Stimulated activated memory B cell treated with anti-CD40 and anti-IgM and Interleukin-4, amounts not matched to agents 10 μg/mL and 1 μg/mL and 100 μg/mL, for 72 hours (primary cell): ENCODE results near the gene C19orf53.
"Not testable (repeated sequence)": the region's sequence is repeated elsewhere in the genome, so short reads cannot be mapped to it uniquely, and the experiment has no call there.

Experiments
- ATAC-seq: fragments of 150-1000 bp; cut with Tn5 transposase; 2 replicates; pipeline ENCODE4 v1.10.0; 2021
- H3K27ac Mint-ChIP-seq: one replicate; pipeline ENCODE4 v1.8.0; 2022; ENCODE audit warnings: mild to moderate bottlenecking, mixed read lengths
- H3K27me3 Mint-ChIP-seq: one replicate; pipeline ENCODE4 v1.8.0; 2022; ENCODE audit warnings: mixed read lengths
- H3K36me3 Mint-ChIP-seq: one replicate; pipeline ENCODE4 v1.8.0; 2022; ENCODE audit warnings: mixed read lengths
- H3K4me1 Mint-ChIP-seq: one replicate; pipeline ENCODE4 v1.8.0; 2022; ENCODE audit warnings: mixed read lengths
- H3K4me3 Mint-ChIP-seq: one replicate; pipeline ENCODE4 v1.8.0; 2022; ENCODE audit warnings: mild to moderate bottlenecking, moderate library complexity, mixed read lengths
- H3K9me3 Mint-ChIP-seq: one replicate; pipeline ENCODE4 v1.8.0; 2022; ENCODE audit warnings: mixed read lengths

Gene C19orf53

GRCh38 chr19:13774217-13775191 is at the start of gene C19orf53:
Gene C19orf53 (plus strand): TSS chr19:13774456. CDS start chr19:13774478, 22 bp downstream.
- H3K36me3 Mint-ChIP-seq, result peaks cover 30% of the 10 kb centered on the region
- H3K27ac Mint-ChIP-seq, result peak within 1 kb of the TSS; percentile 96
- H3K4me1 Mint-ChIP-seq, result peaks cover 30% of the 10 kb centered on the region
- peak within 1 kb of the TSS; percentile 99 for H3K4me3 Mint-ChIP-seq
- H3K27me3 Mint-ChIP-seq, result no peaks in the 10 kb centered on the region
- H3K9me3 Mint-ChIP-seq, result no peaks in the 10 kb centered on the region
- ATAC-seq, result peak; percentile 99

GRCh38 chr19:13726323-13726722 is 47.9 kb upstream of the C19orf53 start:
- no peak overlapping the region for H3K27ac Mint-ChIP-seq
- H3K4me3 Mint-ChIP-seq, result no peak overlapping the region
- no peaks in the 10 kb centered on the region for H3K36me3 Mint-ChIP-seq
- H3K4me1 Mint-ChIP-seq, result peaks cover 18% of the 10 kb centered on the region
- H3K9me3 Mint-ChIP-seq, result no peaks in the 10 kb centered on the region
- no peak for ATAC-seq
- H3K27me3 Mint-ChIP-seq, result no peaks in the 10 kb centered on the region

- Mint-ChIP-seq H3K27me3 (no peaks in the 10 kb centered on the region), H3K4me3 (no peak overlapping the region), H3K4me1 (peaks cover 26% of the 10 kb centered on the region), H3K9me3 (no peaks in the 10 kb centered on the region), H3K27ac (no peak overlapping the region), H3K36me3 (no peaks in the 10 kb centered on the region)
- no peak for ATAC-seq
These were observed 46.5 kb upstream of the C19orf53 start for GRCh38 chr19:13727798-13728197.

GRCh38 chr19:13729859-13730258 is 44.4 kb upstream of the C19orf53 start:
- no peak for ATAC-seq
- Mint-ChIP-seq H3K27me3 (no peaks in the 10 kb centered on the region), H3K4me1 (peaks cover 26% of the 10 kb centered on the region), H3K4me3 (no peak overlapping the region), H3K36me3 (no peaks in the 10 kb centered on the region), H3K9me3 (no peaks in the 10 kb centered on the region), H3K27ac (peak overlapping the region; percentile 89)

GRCh38 chr19:13731147-13731964 is 42.9 kb upstream of the C19orf53 start:
- peak; percentile 100 for ATAC-seq
- Mint-ChIP-seq H3K36me3 (no peaks in the 10 kb centered on the region), H3K4me3 (peak overlapping the region; percentile 92), H3K4me1 (peaks cover 26% of the 10 kb centered on the region), H3K27ac (peak overlapping the region; percentile 89), H3K9me3 (no peaks in the 10 kb centered on the region), H3K27me3 (no peaks in the 10 kb centered on the region)

GRCh38 chr19:13732337-13732736 is 41.9 kb upstream of the C19orf53 start:
- Mint-ChIP-seq H3K4me3 (peak overlapping the region; percentile 92), H3K9me3 (no peaks in the 10 kb centered on the region), H3K27ac (no peak overlapping the region), H3K27me3 (no peaks in the 10 kb centered on the region), H3K4me1 (peaks cover 26% of the 10 kb centered on the region), H3K36me3 (no peaks in the 10 kb centered on the region)
- no peak for ATAC-seq

GRCh38 chr19:13734751-13735150 is 39.5 kb upstream of the C19orf53 start:
- Mint-ChIP-seq H3K27me3 (no peaks in the 10 kb centered on the region), H3K27ac (no peak overlapping the region), H3K4me1 (peaks cover 24% of the 10 kb centered on the region), H3K4me3 (no peak overlapping the region), H3K9me3 (no peaks in the 10 kb centered on the region), H3K36me3 (peaks cover 3% of the 10 kb centered on the region)
- ATAC-seq, result no peak

GRCh38 chr19:13738073-13738472 is 36.2 kb upstream of the C19orf53 start:
- H3K4me1 Mint-ChIP-seq, result no peaks in the 10 kb centered on the region
- H3K27me3 Mint-ChIP-seq, result no peaks in the 10 kb centered on the region
- no peak for ATAC-seq
- H3K36me3 Mint-ChIP-seq, result peaks cover 6% of the 10 kb centered on the region
- no peaks in the 10 kb centered on the region for H3K9me3 Mint-ChIP-seq
- H3K4me3 Mint-ChIP-seq, result no peak overlapping the region
- H3K27ac Mint-ChIP-seq, result no peak overlapping the region

GRCh38 chr19:13741893-13742292 is 32.4 kb upstream of the C19orf53 start:
- Mint-ChIP-seq H3K4me1 (peaks cover 5% of the 10 kb centered on the region), H3K9me3 (no peaks in the 10 kb centered on the region), H3K27ac (no peak overlapping the region), H3K36me3 (peaks cover 6% of the 10 kb centered on the region), H3K4me3 (no peak overlapping the region), H3K27me3 (no peaks in the 10 kb centered on the region)
- no peak for ATAC-seq

- no peak overlapping the region for H3K4me3 Mint-ChIP-seq
- H3K4me1 Mint-ChIP-seq, result peaks cover 11% of the 10 kb centered on the region
- ATAC-seq, result no peak
- no peaks in the 10 kb centered on the region for H3K27me3 Mint-ChIP-seq
- peaks cover 6% of the 10 kb centered on the region for H3K36me3 Mint-ChIP-seq
- H3K9me3 Mint-ChIP-seq, result no peaks in the 10 kb centered on the region
- no peak overlapping the region for H3K27ac Mint-ChIP-seq
These were observed 31.5 kb upstream of the C19orf53 start for GRCh38 chr19:13742756-13743155.

- Mint-ChIP-seq H3K9me3 (no peaks in the 10 kb centered on the region), H3K4me3 (no peak overlapping the region), H3K27ac (no peak overlapping the region), H3K4me1 (peaks cover 22% of the 10 kb centered on the region), H3K36me3 (peaks cover 6% of the 10 kb centered on the region), H3K27me3 (no peaks in the 10 kb centered on the region)
- ATAC-seq, result no peak
These were observed 30.1 kb upstream of the C19orf53 start for GRCh38 chr19:13744174-13744573.

GRCh38 chr19:13747098-13747453 is 27.2 kb upstream of the C19orf53 start:
- H3K27me3 Mint-ChIP-seq, result no peaks in the 10 kb centered on the region
- peaks cover 6% of the 10 kb centered on the region for H3K36me3 Mint-ChIP-seq
- H3K27ac Mint-ChIP-seq, result peak overlapping the region; percentile 87
- H3K4me3 Mint-ChIP-seq, result peak overlapping the region; percentile 83
- ATAC-seq, result no peak
- peaks cover 43% of the 10 kb centered on the region for H3K4me1 Mint-ChIP-seq
- H3K9me3 Mint-ChIP-seq, result no peaks in the 10 kb centered on the region

GRCh38 chr19:13748169-13748828 is 26.0 kb upstream of the C19orf53 start:
- Mint-ChIP-seq H3K27me3 (no peaks in the 10 kb centered on the region), H3K4me3 (peak overlapping the region; percentile 83), H3K9me3 (no peaks in the 10 kb centered on the region), H3K27ac (peak overlapping the region; percentile 87), H3K4me1 (peaks cover 43% of the 10 kb centered on the region), H3K36me3 (peaks cover 13% of the 10 kb centered on the region)
- no peak for ATAC-seq

- Mint-ChIP-seq H3K27me3 (no peaks in the 10 kb centered on the region), H3K4me3 (no peak overlapping the region), H3K4me1 (peaks cover 43% of the 10 kb centered on the region), H3K36me3 (peaks cover 30% of the 10 kb centered on the region), H3K9me3 (no peaks in the 10 kb centered on the region), H3K27ac (no peak overlapping the region)
- no peak for ATAC-seq
These were observed 22.8 kb upstream of the C19orf53 start for GRCh38 chr19:13751436-13751835.

- H3K4me3 Mint-ChIP-seq, H3K27ac Mint-ChIP-seq, ATAC-seq, H3K9me3 Mint-ChIP-seq, H3K27me3 Mint-ChIP-seq: not testable (repeated sequence)
- Mint-ChIP-seq H3K36me3 (peaks cover 50% of the 10 kb centered on the region), H3K4me1 (peaks cover 26% of the 10 kb centered on the region)
These were observed 20.6 kb upstream of the C19orf53 start for GRCh38 chr19:13753622-13754021.
